Prostate gland (tissue), 2 donors: ENCODE results near the gene CACNA1D.

Experiments
- CTCF ChIP-seq, 4 experiments: fragments of 200-600 bp in 2 of 4; fragments of 450-650 bp in 2 of 4; sonication (generic) in 2 of 4; IDR thresholded peaks; 1 replicate in 3 of 4; 2 replicates in 1 of 4; pipeline ENCODE4 v1.5.1; 2016 to 2019; ENCODE audit warnings: antibody characterized with exemption in 4 of 4, mild to moderate bottlenecking in 2 of 4, moderate library complexity in 2 of 4
- POLR2A ChIP-seq: fragments of 450-650 bp; IDR thresholded peaks from one replicate; pipeline ENCODE4 v1.6.1; 2016; ENCODE audit warnings: antibody characterized with exemption, mild to moderate bottlenecking
- POLR2AphosphoS5 ChIP-seq: sonication (generic); formaldehyde crosslinking; IDR thresholded peaks from one replicate; pipeline ENCODE4 v1.6.1; 2017; ENCODE audit warnings: antibody characterized with exemption

DNA sequence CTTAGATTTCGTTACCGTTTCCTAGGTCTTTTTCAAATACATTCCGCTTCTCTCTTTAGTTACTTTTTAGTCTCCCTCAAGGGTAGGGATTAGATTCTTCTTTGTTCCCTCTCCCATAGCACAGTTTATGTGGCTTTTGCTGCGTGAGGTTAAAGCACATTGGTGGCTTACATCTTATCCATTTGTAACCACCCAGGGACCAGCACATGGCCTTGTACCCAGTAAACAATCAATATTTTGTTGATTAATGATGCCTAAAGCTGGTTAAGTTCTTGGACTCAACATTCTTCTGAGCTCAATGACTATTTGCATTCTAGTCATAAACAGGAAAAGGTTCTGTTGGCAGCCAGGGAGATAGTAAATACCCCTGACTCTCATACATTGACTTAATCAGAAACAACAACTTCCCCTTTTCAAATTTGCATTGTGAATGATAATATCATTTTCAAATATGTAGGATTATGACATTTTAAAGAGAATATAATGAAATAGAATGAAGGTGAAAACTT lies 60.2 kb downstream of the CACNA1D start:
- TF ChIP-seq CTCF (IDR thresholded peaks at IDR 0.05), result no peak
- TF ChIP-seq POLR2A, result no peak
- TF ChIP-seq POLR2AphosphoS5, result no peak
